ENCODE results near the gene PRPF6. TPM values are rescaled to one million over a fixed set of nuclear protein-coding genes. Genes with fewer than 3 reads are reported as not detected.

Gene PRPF6
- total and polyA plus RNA-seq, 2 donors (not counting 3 experiments of a cell fraction or from before 2014, with no cell fraction given) = 35.3 to 67.4 TPM

GRCh38 chr20:64082126-64082731 lies 101.3 kb downstream of the PRPF6 start:
- BruUV-seq (replicated peaks) = no TSS peak
- POLR2A ChIA-PET = no interaction called here
- no peak overlapping the region for H3K4me3 ChIP-seq (replicated peaks in 1 of 3; ENCODE audit: insufficient read depth in 1 of 3, low read depth in 1 of 3, low read length in 3 of 3)
- no peaks in the 10 kb centered on the region for H3K36me3 ChIP-seq (ENCODE audit: control insufficient read depth in 2 of 2, extremely low read depth in 1 of 2, insufficient read depth in 2 of 2, low read length in 2 of 2)
- H3K79me2 ChIP-seq (ENCODE audit: control insufficient read depth, insufficient read depth, low read length) = peaks cover 6% of the 10 kb centered on the region
- H3K9me3 ChIP-seq (replicated peaks; ENCODE audit: control insufficient read depth, insufficient read depth, low read length) = no peaks in the 10 kb centered on the region
- FAIRE-seq = no peak
- dilution Hi-C loops (cut with MboI; ENCODE audit: extremely low pct_ligation_motif_present, low sequenced_read_pairs) (no loop called here), intact Hi-C loops (cut with micrococcal nuclease) (no loop called here)
- H4K20me1 ChIP-seq (replicated peaks; ENCODE audit: control insufficient read depth, extremely low read depth, insufficient read depth, low read length) = no peaks in the 10 kb centered on the region
- H3K4me1 ChIP-seq (ENCODE audit: control insufficient read depth, extremely low read depth, insufficient read depth, low read length) = peaks cover 20% of the 10 kb centered on the region
- CTCF ChIA-PET = interaction anchor here (2.0 kb wide), 1 partner anchor 43 kb away, joined by 16 read pairs; no protein-coding TSS in a partner anchor
- TF ChIP-seq MYC (IDR thresholded peaks at IDR 0.05; ENCODE audit: low read depth, low read length) (no peak), POLR2A (IDR thresholded peaks at IDR 0.05; ENCODE audit: low read depth, low read length) (no peak), EZH2 (IDR thresholded peaks at IDR 0.05; ENCODE audit: borderline replicate concordance, low read depth, low read length, severe bottlenecking) (no peak), GATA2 (IDR thresholded peaks at IDR 0.05; ENCODE audit: insufficient read depth, insufficient read length, low read depth, low read length) (no peak), JUN (IDR thresholded peaks at IDR 0.05; ENCODE audit: borderline replicate concordance, insufficient read depth, insufficient read length, low read depth) (no peak), POLR2AphosphoS5 (IDR thresholded peaks at IDR 0.05; ENCODE audit: insufficient read depth, low read depth, low read length) (no peak), FOS (IDR thresholded peaks at IDR 0.05; ENCODE audit: borderline replicate concordance, insufficient read depth, low read length) (no peak)
- TF ChIP-seq, protein P1, sequence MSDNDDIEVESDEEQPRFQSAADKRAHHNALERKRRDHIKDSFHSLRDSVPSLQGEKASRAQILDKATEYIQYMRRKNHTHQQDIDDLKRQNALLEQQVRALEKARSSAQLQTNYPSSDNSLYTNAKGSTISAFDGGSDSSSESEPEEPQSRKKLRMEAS (IDR thresholded peaks at IDR 0.05; ENCODE audit: insufficient read depth, insufficient read length) = no peak
- TF ChIP-seq, protein P2, sequence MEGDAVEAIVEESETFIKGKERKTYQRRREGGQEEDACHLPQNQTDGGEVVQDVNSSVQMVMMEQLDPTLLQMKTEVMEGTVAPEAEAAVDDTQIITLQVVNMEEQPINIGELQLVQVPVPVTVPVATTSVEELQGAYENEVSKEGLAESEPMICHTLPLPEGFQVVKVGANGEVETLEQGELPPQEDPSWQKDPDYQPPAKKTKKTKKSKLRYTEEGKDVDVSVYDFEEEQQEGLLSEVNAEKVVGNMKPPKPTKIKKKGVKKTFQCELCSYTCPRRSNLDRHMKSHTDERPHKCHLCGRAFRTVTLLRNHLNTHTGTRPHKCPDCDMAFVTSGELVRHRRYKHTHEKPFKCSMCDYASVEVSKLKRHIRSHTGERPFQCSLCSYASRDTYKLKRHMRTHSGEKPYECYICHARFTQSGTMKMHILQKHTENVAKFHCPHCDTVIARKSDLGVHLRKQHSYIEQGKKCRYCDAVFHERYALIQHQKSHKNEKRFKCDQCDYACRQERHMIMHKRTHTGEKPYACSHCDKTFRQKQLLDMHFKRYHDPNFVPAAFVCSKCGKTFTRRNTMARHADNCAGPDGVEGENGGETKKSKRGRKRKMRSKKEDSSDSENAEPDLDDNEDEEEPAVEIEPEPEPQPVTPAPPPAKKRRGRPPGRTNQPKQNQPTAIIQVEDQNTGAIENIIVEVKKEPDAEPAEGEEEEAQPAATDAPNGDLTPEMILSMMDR (IDR thresholded peaks at IDR 0.05; ENCODE audit: extremely low read depth in 1 of 2, insufficient read depth in 1 of 2, low read depth in 1 of 2, low read length in 2 of 2) = no peak
- H3K9ac ChIP-seq (replicated peaks; ENCODE audit: extremely low read depth, insufficient read depth, low read length) = no peak overlapping the region
- no peak overlapping the region for H2AFZ ChIP-seq (ENCODE audit: low read depth, low read length)
- H3K27me3 ChIP-seq (ENCODE audit: control insufficient read depth in 2 of 2, insufficient read depth in 2 of 2, low read length in 2 of 2) = peaks cover 23 to 32% of the 10 kb centered on the region in 2 experiments
- no peak overlapping the region for H3K27ac ChIP-seq (ENCODE audit: insufficient read depth, low read depth, low read length)
- DNase-seq (ENCODE audit: low read depth, low spot score) = no peak
- H3K4me2 ChIP-seq (ENCODE audit: insufficient read depth, low read length) = no peak overlapping the region
- H3K9me1 ChIP-seq (replicated peaks; ENCODE audit: control insufficient read depth, extremely low read depth, insufficient read depth, low read length) = no peaks in the 10 kb centered on the region

MicroRNAs within 50 kb of the gene (microRNA counts, 767-probe panel; counts per million panel counts)
- microRNA hsa-miR-1914-5p = 723 counts per million, percentile 96 among the panel's probes with 10 or more counts
- microRNA hsa-miR-647 = 723 counts per million, percentile 96 among the panel's probes with 10 or more counts

Small RNAs within 50 kb of the gene (microRNA-seq; reads per million reads assigned to microRNA genes)
- gene MIR1914 (ENCODE audit: borderline number of aligned reads, borderline replicate concordance) (not detected), gene MIR647 (ENCODE audit: borderline number of aligned reads, borderline replicate concordance) (not detected), gene MIR6813 (ENCODE audit: borderline number of aligned reads, borderline replicate concordance) (1.2 reads per million)

Small RNAs within 50 kb of the gene (small RNA-seq; reads per million reads assigned to genes)
- gene AL355803.1 (ENCODE audit: insufficient read depth, insufficient read length, low read depth, low replicate concordance) (not detected), gene MIR647 (ENCODE audit: insufficient read depth, insufficient read length, low read depth, low replicate concordance) (not detected), gene MIR6813 (ENCODE audit: insufficient read depth, insufficient read length, low read depth, low replicate concordance) (not detected)

Other genes starting within 250 kb of the PRPF6 start
- 11.5 and 12.2 TPM in 2 replicates for gene LIME1, start 244.5 kb upstream of the PRPF6 start, total RNA-seq
- gene LIME1, start 244.5 kb upstream of the PRPF6 start, polyA plus RNA-seq = 10.7 and 16.3 TPM in 2 replicates
- gene SLC2A4RG, start 241.4 kb upstream of the PRPF6 start, total RNA-seq = 69.3 and 69.4 TPM in 2 replicates
- 41.7 and 66.5 TPM in 2 replicates for gene SLC2A4RG, start 241.4 kb upstream of the PRPF6 start, polyA plus RNA-seq
- gene ZBTB46, start 149.9 kb upstream of the PRPF6 start, total RNA-seq = 4.3 and 7.1 TPM in 2 replicates
- gene ZBTB46, start 149.9 kb upstream of the PRPF6 start, polyA plus RNA-seq = 1.3 TPM in 2 replicates
- not detected in 2 replicates for gene ABHD16B, start 119.6 kb upstream of the PRPF6 start, total RNA-seq
- not detected in 2 replicates for gene ABHD16B, start 119.6 kb upstream of the PRPF6 start, polyA plus RNA-seq
- 114 and 123 TPM in 2 replicates for gene TPD52L2, start 115.9 kb upstream of the PRPF6 start, total RNA-seq
- 142 and 151 TPM in 2 replicates for gene TPD52L2, start 115.9 kb upstream of the PRPF6 start, polyA plus RNA-seq
- 58.7 and 60.3 TPM in 2 replicates for gene DNAJC5, start 86.0 kb upstream of the PRPF6 start, total RNA-seq
- gene DNAJC5, start 86.0 kb upstream of the PRPF6 start, polyA plus RNA-seq = 40.1 and 44.7 TPM in 2 replicates
- 51.1 TPM in 2 replicates for gene UCKL1, start 24.7 kb upstream of the PRPF6 start, total RNA-seq
- gene UCKL1, start 24.7 kb upstream of the PRPF6 start, polyA plus RNA-seq = 78.8 and 113 TPM in 2 replicates
- 25.9 and 30.0 TPM in 2 replicates for gene ZNF512B, start 11.2 kb upstream of the PRPF6 start, total RNA-seq
- gene ZNF512B, start 11.2 kb upstream of the PRPF6 start, polyA plus RNA-seq = 8.7 and 10.0 TPM in 2 replicates
- gene SAMD10, start 1.5 kb upstream of the PRPF6 start, total RNA-seq = 4.7 and 5.7 TPM in 2 replicates
- 5.3 and 6.9 TPM in 2 replicates for gene SAMD10, start 1.5 kb upstream of the PRPF6 start, polyA plus RNA-seq
- gene C20orf204, start 55.0 kb downstream of the PRPF6 start, total RNA-seq = 5.8 and 6.0 TPM in 2 replicates
- 2.8 and 4.5 TPM in 2 replicates for gene C20orf204, start 55.0 kb downstream of the PRPF6 start, polyA plus RNA-seq
- gene SOX18, start 68.5 kb downstream of the PRPF6 start, total RNA-seq = 175 and 211 TPM in 2 replicates
- 20.9 and 21.8 TPM in 2 replicates for gene SOX18, start 68.5 kb downstream of the PRPF6 start, polyA plus RNA-seq
- 65.5 and 71.3 TPM in 2 replicates for gene TCEA2, start 82.1 kb downstream of the PRPF6 start, total RNA-seq
- gene TCEA2, start 82.1 kb downstream of the PRPF6 start, polyA plus RNA-seq = 53.1 and 56.0 TPM in 2 replicates
- 27.8 and 28.3 TPM in 2 replicates for gene RGS19, start 98.4 kb downstream of the PRPF6 start, total RNA-seq
- 33.7 and 69.6 TPM in 2 replicates for gene RGS19, start 98.4 kb downstream of the PRPF6 start, polyA plus RNA-seq
- 1.9 and 2.2 TPM in 2 replicates for gene OPRL1, start 99.0 kb downstream of the PRPF6 start, total RNA-seq
- gene OPRL1, start 99.0 kb downstream of the PRPF6 start, polyA plus RNA-seq = 2.0 and 2.6 TPM in 2 replicates
- not detected in 2 replicates for gene LKAAEAR1, start 103.3 kb downstream of the PRPF6 start, total RNA-seq
- 0.29 and 0.46 TPM in 2 replicates for gene LKAAEAR1, start 103.3 kb downstream of the PRPF6 start, polyA plus RNA-seq
- not detected in 2 replicates for gene NPBWR2, start 126.4 kb downstream of the PRPF6 start, total RNA-seq
- gene NPBWR2, start 126.4 kb downstream of the PRPF6 start, polyA plus RNA-seq = not detected in 2 replicates
- gene MYT1, start 183.3 kb downstream of the PRPF6 start, total RNA-seq = not detected in 2 replicates
- gene MYT1, start 183.3 kb downstream of the PRPF6 start, polyA plus RNA-seq = not detected in 2 replicates